ENCODE data around the gene C7. TPM values are rescaled to one million over a fixed set of nuclear protein-coding genes. Genes with fewer than 3 reads are reported as not detected.

C7 gene
- total RNA-seq, 1 experiment from 2014 or later: not detected

DNA sequence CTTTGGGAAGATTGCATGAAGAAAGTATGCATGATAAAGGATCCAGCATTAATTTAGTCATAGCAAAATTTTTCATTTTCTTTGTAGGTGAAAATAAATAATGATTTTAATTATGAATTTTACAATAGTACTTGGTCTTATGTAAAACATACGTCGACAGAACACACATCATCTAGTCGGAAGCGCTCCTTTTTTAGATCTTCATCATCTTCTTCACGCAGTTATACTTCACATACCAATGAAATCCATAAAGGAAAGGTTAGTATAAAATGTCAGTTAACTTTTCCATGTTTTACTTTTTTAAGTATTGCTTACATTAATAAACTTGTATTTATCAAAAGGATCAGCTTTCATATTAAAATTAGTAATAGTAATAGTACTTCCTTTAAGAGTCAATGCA lies 35.8 kb downstream of the C7 start:
- no peak overlapping the region for H3K27ac Mint-ChIP-seq (ENCODE audit: unreplicated experiment)
- DNase-seq: no peak
- H3K36me3 Mint-ChIP-seq (ENCODE audit: insufficient read depth, unreplicated experiment): no peaks in the 10 kb centered on the region
- H3K4me3 Mint-ChIP-seq (ENCODE audit: low read depth, unreplicated experiment): no peak overlapping the region
- no peaks in the 10 kb centered on the region for H3K4me1 Mint-ChIP-seq (ENCODE audit: low read depth, unreplicated experiment)
- intact Hi-C loops (cut with micrococcal nuclease; ENCODE audit: unreplicated experiment): no loop called here
- H3K9me3 Mint-ChIP-seq (ENCODE audit: low read depth, unreplicated experiment): no peaks in the 10 kb centered on the region
- TF ChIP-seq, protein P1, sequence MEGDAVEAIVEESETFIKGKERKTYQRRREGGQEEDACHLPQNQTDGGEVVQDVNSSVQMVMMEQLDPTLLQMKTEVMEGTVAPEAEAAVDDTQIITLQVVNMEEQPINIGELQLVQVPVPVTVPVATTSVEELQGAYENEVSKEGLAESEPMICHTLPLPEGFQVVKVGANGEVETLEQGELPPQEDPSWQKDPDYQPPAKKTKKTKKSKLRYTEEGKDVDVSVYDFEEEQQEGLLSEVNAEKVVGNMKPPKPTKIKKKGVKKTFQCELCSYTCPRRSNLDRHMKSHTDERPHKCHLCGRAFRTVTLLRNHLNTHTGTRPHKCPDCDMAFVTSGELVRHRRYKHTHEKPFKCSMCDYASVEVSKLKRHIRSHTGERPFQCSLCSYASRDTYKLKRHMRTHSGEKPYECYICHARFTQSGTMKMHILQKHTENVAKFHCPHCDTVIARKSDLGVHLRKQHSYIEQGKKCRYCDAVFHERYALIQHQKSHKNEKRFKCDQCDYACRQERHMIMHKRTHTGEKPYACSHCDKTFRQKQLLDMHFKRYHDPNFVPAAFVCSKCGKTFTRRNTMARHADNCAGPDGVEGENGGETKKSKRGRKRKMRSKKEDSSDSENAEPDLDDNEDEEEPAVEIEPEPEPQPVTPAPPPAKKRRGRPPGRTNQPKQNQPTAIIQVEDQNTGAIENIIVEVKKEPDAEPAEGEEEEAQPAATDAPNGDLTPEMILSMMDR (IDR thresholded peaks at IDR 0.05; ENCODE audit: unreplicated experiment): no peak
- H3K27me3 Mint-ChIP-seq (ENCODE audit: unreplicated experiment): no peaks in the 10 kb centered on the region
- CTCF ChIA-PET: no interaction called here
- BruUV-seq (replicated peaks): no TSS peak

GRCh38 chr5:40955313-40955712 lies 46.0 kb downstream of the C7 start:
- DNase-seq: no peak
- Mint-ChIP-seq H3K9me3 (ENCODE audit: low read depth, unreplicated experiment) (no peaks in the 10 kb centered on the region), H3K4me1 (ENCODE audit: low read depth, unreplicated experiment) (no peaks in the 10 kb centered on the region), H3K27me3 (ENCODE audit: unreplicated experiment) (no peaks in the 10 kb centered on the region), H3K36me3 (ENCODE audit: insufficient read depth, unreplicated experiment) (no peaks in the 10 kb centered on the region), H3K4me3 (ENCODE audit: low read depth, unreplicated experiment) (no peak overlapping the region), H3K27ac (ENCODE audit: unreplicated experiment) (no peak overlapping the region)
- CTCF ChIA-PET: interaction anchor here (0.6 kb wide), 1 partner anchor 1065 kb away, joined by 4 read pairs; no protein-coding TSS in a partner anchor
- TF ChIP-seq, protein P1 (IDR thresholded peaks at IDR 0.05; ENCODE audit: unreplicated experiment): no peak
- BruUV-seq (replicated peaks): no TSS peak
- intact Hi-C loops (cut with micrococcal nuclease; ENCODE audit: unreplicated experiment): no loop called here

DNA sequence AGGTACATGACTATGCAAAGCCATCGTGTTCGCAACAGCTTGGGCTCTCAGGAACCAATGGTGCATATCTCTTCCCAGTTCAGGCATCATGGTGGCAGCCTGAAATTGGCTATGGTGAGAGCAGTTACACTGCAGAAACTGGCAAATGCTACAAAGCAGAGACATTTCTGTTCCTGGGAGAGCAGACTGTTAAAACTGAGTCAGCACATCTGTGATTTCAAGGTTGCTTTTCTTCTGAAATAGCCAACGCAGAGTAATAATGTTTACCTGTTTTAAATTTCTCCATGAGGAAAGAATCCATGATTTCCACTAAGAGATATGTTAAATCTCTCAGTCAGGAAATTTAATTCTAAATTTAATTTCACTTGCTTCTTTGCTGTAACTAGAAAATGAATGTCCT lies 47.8 kb downstream of the C7 start:
- TF ChIP-seq, protein P1 (IDR thresholded peaks at IDR 0.05; ENCODE audit: unreplicated experiment): no peak
- no TSS peak for BruUV-seq (replicated peaks)
- H3K27ac Mint-ChIP-seq (ENCODE audit: unreplicated experiment): no peak overlapping the region
- H3K36me3 Mint-ChIP-seq (ENCODE audit: insufficient read depth, unreplicated experiment): no peaks in the 10 kb centered on the region
- no peak for DNase-seq
- no peaks in the 10 kb centered on the region for H3K4me1 Mint-ChIP-seq (ENCODE audit: low read depth, unreplicated experiment)
- intact Hi-C loops (cut with micrococcal nuclease; ENCODE audit: unreplicated experiment): no loop called here
- CTCF ChIA-PET: no interaction called here
- no peak overlapping the region for H3K4me3 Mint-ChIP-seq (ENCODE audit: low read depth, unreplicated experiment)
- no peaks in the 10 kb centered on the region for H3K9me3 Mint-ChIP-seq (ENCODE audit: low read depth, unreplicated experiment)
- no peaks in the 10 kb centered on the region for H3K27me3 Mint-ChIP-seq (ENCODE audit: unreplicated experiment)

- DNase-seq: no peak
- intact Hi-C loops (cut with micrococcal nuclease; ENCODE audit: unreplicated experiment): no loop called here
Measured at GRCh38 chr5:40958811-40959210, 49.5 kb downstream of the C7 start.

More at GRCh38 chr5:40958811-40959210, 49.5 kb downstream of the C7 start:
- TF ChIP-seq, protein P1 (IDR thresholded peaks at IDR 0.05; ENCODE audit: unreplicated experiment): no peak
- H3K4me3 Mint-ChIP-seq (ENCODE audit: low read depth, unreplicated experiment): no peak overlapping the region
- H3K4me1 Mint-ChIP-seq (ENCODE audit: low read depth, unreplicated experiment): no peaks in the 10 kb centered on the region
- CTCF ChIA-PET: no interaction called here
- H3K27me3 Mint-ChIP-seq (ENCODE audit: unreplicated experiment): no peaks in the 10 kb centered on the region
- H3K9me3 Mint-ChIP-seq (ENCODE audit: low read depth, unreplicated experiment): no peaks in the 10 kb centered on the region
- H3K36me3 Mint-ChIP-seq (ENCODE audit: insufficient read depth, unreplicated experiment): no peaks in the 10 kb centered on the region
- no peak overlapping the region for H3K27ac Mint-ChIP-seq (ENCODE audit: unreplicated experiment)
- BruUV-seq (replicated peaks): no TSS peak
